GM12878 (cell line): ENCODE results near the gene BBS2. TPM values are rescaled to one million over a fixed set of nuclear protein-coding genes. Genes with fewer than 3 reads are reported as not detected.

ENCODE experiments used
- IRF3 ChIP-seq: fragments of 450-650 bp; IDR thresholded peaks from 2 replicates; pipeline ENCODE4 v1.6.1; 2014; ENCODE audit warnings: mild to moderate bottlenecking
- MTA2 ChIP-seq: fragments of 450-650 bp; IDR thresholded peaks from 2 replicates; pipeline ENCODE4 v1.6.1; 2016; ENCODE audit warnings: low read depth, mild to moderate bottlenecking, moderate library complexity
- RELA ChIP-seq: fragments of 450-650 bp; IDR thresholded peaks from 2 replicates; pipeline ENCODE4 v1.8.0; 2014; ENCODE audit warnings: borderline replicate concordance; ENCODE audit not compliant: partially characterized antibody
- SIN3A ChIP-seq: IDR thresholded peaks from 2 replicates; pipeline ENCODE4 v1.6.1; 2012; ENCODE audit warnings: low read depth, low read length, improper control_type of control experiment
- YY1 ChIP-seq: IDR thresholded peaks from 2 replicates; pipeline ENCODE4 v1.6.1; 2011; ENCODE audit warnings: low read depth, mild to moderate bottlenecking, low read length
- ZNF687 ChIP-seq: fragments of 450-650 bp; IDR thresholded peaks from 2 replicates; pipeline ENCODE4 v1.6.1; 2017; ENCODE audit warnings: mild to moderate bottlenecking, moderate library complexity
- polyA plus RNA-seq, 11 experiments: library from polyadenylated mRNA; depleted of rRNA in 4 of 11; unstranded in 6 of 11; stranded (reverse) in 5 of 11; fragments of >200 nt; fragmentation: Nextera tagmentation in 4 of 11; fragmentation: Illumina TruSeq in 1 of 11; extraction: Ambion mirVana in 4 of 11; extraction: Trizol in 1 of 11; gene quantifications; 1 replicate in 1 of 11; 2 replicates in 10 of 11; pipeline versions ENCODE4 v1.2.1 to v1.2.3, GENCODE V29; 2011 to 2016; ENCODE audit warnings: inconsistent platforms in 2 of 11, missing spikeins in 2 of 11, low read depth in 1 of 11
- total RNA-seq, 4 experiments: library from RNA; depleted of rRNA in 3 of 4; stranded (reverse); fragments of >200 nt in 3 of 4; fragmentation: Illumina TruSeq in 1 of 4; extraction: Trizol in 1 of 4; gene quantifications; 2 replicates each; pipeline versions ENCODE4 v1.2.1 to v1.2.3, GENCODE V29; 2013 to 2021

The BBS2 gene
- total and polyA plus RNA-seq, 10 of the 15 experiments (the other 5 are each of a cell fraction or from before 2014, with no cell fraction given), result 4.9 to 38.3 (median 16.4) TPM

- no peak for TF ChIP-seq ZNF687
- TF ChIP-seq YY1, result no peak
- TF ChIP-seq SIN3A, result no peak
- no peak for TF ChIP-seq IRF3
- no peak for TF ChIP-seq RELA
- TF ChIP-seq MTA2, result no peak
These were observed 38.2 kb downstream of the BBS2 start (continued) for GRCh38 chr16:56481468-56482122.
